MM.1S (cell line): ENCODE measurements around the gene RGMA.
"Not testable (repeated sequence)": the region's sequence is repeated elsewhere in the genome, so short reads cannot be mapped to it uniquely, and the experiment has no call there.

ENCODE experiments used
- DNase-seq: peaks from one replicate; pipeline ENCODE4 v3.0.0-alpha.2; 2015
- H2AFZ ChIP-seq: fragments of 300-600 bp; sonication (generic); 2 replicates; pipeline ENCODE4 v1.6.0; 2016; ENCODE audit warnings: antibody characterized with exemption, low read length
- H3F3A ChIP-seq: fragments of 300-600 bp; sonication (generic); 2 replicates; pipeline ENCODE4 v1.6.1; 2016; ENCODE audit warnings: mild to moderate bottlenecking, antibody characterized with exemption, low read length, moderate library complexity, mixed read lengths; ENCODE audit not compliant: insufficient read depth
- H3K27ac ChIP-seq: fragments of 300-600 bp; sonication (generic); 2 replicates; pipeline ENCODE4 v1.5.1; 2016; ENCODE audit warnings: mild to moderate bottlenecking, low read length
- H3K27me3 ChIP-seq: fragments of 300-600 bp; sonication (generic); replicated peaks from 2 replicates; pipeline ENCODE4 v1.6.0; 2016; ENCODE audit warnings: low read length; ENCODE audit not compliant: insufficient read depth
- H3K36me3 ChIP-seq: fragments of 300-600 bp; sonication (generic); replicated peaks from 2 replicates; pipeline ENCODE4 v1.6.1; 2016; ENCODE audit warnings: mild to moderate bottlenecking, low read length, mixed read lengths; ENCODE audit not compliant: insufficient read depth
- H3K4me1 ChIP-seq: fragments of 300-600 bp; sonication (generic); 2 replicates; pipeline ENCODE4 v1.6.1; 2016; ENCODE audit warnings: low read length, mixed read lengths
- H3K4me2 ChIP-seq: fragments of 300-600 bp; sonication (generic); 2 replicates; pipeline ENCODE4 v1.6.0; 2016; ENCODE audit warnings: low read depth, low read length
- H3K4me3 ChIP-seq: fragments of 300-600 bp; sonication (generic); 2 replicates; pipeline ENCODE4 v1.5.1; 2016; ENCODE audit warnings: low read length, mixed read lengths
- H3K79me2 ChIP-seq: fragments of 300-600 bp; sonication (generic); 2 replicates; pipeline ENCODE4 v1.6.1; 2016; ENCODE audit warnings: mixed run types, low read length, mixed read lengths
- H3K9ac ChIP-seq: fragments of 300-600 bp; sonication (generic); 2 replicates; pipeline ENCODE4 v1.6.1; 2016; ENCODE audit warnings: low read length, mixed read lengths
- H3K9me2 ChIP-seq: fragments of 300-600 bp; sonication (generic); replicated peaks from 2 replicates; pipeline ENCODE4 v1.6.1; 2016; ENCODE audit warnings: mild to moderate bottlenecking, low read length, mixed read lengths; ENCODE audit not compliant: insufficient read depth
- H3K9me3 ChIP-seq: fragments of 300-600 bp; sonication (generic); replicated peaks from 2 replicates; pipeline ENCODE4 v1.6.1; 2016; ENCODE audit warnings: mild to moderate bottlenecking, low read length, mixed read lengths; ENCODE audit not compliant: insufficient read depth
- H4K20me1 ChIP-seq: fragments of 300-600 bp; sonication (generic); 2 replicates; pipeline ENCODE4 v1.6.1; 2016; ENCODE audit warnings: mild to moderate bottlenecking, low read length, moderate library complexity, mixed read lengths; ENCODE audit not compliant: insufficient read depth
- EZH2 ChIP-seq: fragments of 300-600 bp; sonication (generic); optimal IDR thresholded peaks from 2 replicates; pipeline ENCODE3; 2017; ENCODE audit warnings: low read depth, mild to moderate bottlenecking, antibody characterized with exemption, low read length, mixed read lengths
- EZH2phosphoT487 ChIP-seq: fragments of 300-600 bp; sonication (generic); IDR thresholded peaks from 2 replicates; pipeline ENCODE4 v1.6.1; 2018; ENCODE audit warnings: antibody characterized with exemption, low read length
- TF ChIP-seq, protein P1 (sequence below): fragments of 300-600 bp; sonication (generic); IDR thresholded peaks from 2 replicates; pipeline ENCODE4 v1.5.1; 2016; ENCODE audit warnings: antibody characterized with exemption, low read length, mixed read lengths

Gene RGMA

DNA sequence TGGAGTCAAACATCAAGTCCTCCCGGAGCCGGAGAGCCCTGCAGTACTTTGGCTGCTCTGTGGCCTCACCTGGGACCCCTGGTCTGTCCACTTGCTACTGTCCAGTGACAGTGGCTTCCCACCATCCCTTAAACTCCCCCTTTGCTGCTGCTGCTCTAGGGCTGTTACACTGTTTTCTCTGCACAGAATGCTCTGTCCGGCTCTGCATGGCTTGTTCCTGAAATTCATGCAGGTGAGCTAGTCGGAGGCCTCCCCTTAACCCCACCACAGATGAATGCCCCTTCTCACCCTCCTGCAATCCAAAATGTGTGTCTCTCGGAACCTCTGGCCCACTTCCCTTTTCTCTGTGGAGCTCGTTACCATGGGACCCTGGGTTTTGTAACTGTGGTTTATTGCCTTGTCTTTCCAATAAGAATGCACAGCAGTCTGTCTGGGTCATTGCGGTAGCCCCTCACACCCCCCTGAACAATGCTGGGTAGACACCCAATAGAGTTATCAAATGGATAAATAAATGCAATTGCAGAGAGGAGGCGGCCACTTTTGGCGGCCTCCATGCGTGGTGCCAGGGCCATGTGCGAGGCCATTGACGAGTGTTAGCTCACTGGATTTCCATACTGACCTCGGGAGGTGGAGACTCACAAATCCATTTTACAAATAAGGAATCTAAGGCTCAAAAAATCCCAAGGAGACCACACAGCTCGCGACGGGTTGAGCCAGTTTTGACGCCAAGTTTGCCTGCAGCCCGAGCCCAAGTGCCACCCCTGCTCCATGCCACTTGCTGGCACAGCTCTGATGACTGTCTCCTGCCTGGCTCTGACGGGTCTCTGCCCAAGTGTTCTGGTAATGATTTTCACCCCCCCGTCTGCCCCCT, 48.5 kb downstream of the RGMA start:
- Histone ChIP-seq H3K4me1 (0 out of 2 replicates have a peak, but pooled peaks cover 4% of the 10 kb centered on the region), H3K4me3 (no peak overlapping the region), H3K27ac (no peak overlapping the region), H3K9me2 (no peaks in the 10 kb centered on the region), H3K79me2 (no peaks in the 10 kb centered on the region), H3F3A (no peaks in the 10 kb centered on the region), H4K20me1 (no peaks in the 10 kb centered on the region), H3K27me3 (peaks cover 5% of the 10 kb centered on the region; the same call in 1 of the 2 replicates), H3K36me3 (no peaks in the 10 kb centered on the region), H2AFZ (no peak overlapping the region), H3K9me3 (no peaks in the 10 kb centered on the region), H3K9ac (no peak overlapping the region), H3K4me2 (no peak overlapping the region)
- TF ChIP-seq EZH2, result no peak
- TF ChIP-seq EZH2phosphoT487, result no peak
- TF ChIP-seq, protein P1, sequence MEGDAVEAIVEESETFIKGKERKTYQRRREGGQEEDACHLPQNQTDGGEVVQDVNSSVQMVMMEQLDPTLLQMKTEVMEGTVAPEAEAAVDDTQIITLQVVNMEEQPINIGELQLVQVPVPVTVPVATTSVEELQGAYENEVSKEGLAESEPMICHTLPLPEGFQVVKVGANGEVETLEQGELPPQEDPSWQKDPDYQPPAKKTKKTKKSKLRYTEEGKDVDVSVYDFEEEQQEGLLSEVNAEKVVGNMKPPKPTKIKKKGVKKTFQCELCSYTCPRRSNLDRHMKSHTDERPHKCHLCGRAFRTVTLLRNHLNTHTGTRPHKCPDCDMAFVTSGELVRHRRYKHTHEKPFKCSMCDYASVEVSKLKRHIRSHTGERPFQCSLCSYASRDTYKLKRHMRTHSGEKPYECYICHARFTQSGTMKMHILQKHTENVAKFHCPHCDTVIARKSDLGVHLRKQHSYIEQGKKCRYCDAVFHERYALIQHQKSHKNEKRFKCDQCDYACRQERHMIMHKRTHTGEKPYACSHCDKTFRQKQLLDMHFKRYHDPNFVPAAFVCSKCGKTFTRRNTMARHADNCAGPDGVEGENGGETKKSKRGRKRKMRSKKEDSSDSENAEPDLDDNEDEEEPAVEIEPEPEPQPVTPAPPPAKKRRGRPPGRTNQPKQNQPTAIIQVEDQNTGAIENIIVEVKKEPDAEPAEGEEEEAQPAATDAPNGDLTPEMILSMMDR, result no peak
- no peak for DNase-seq

DNA sequence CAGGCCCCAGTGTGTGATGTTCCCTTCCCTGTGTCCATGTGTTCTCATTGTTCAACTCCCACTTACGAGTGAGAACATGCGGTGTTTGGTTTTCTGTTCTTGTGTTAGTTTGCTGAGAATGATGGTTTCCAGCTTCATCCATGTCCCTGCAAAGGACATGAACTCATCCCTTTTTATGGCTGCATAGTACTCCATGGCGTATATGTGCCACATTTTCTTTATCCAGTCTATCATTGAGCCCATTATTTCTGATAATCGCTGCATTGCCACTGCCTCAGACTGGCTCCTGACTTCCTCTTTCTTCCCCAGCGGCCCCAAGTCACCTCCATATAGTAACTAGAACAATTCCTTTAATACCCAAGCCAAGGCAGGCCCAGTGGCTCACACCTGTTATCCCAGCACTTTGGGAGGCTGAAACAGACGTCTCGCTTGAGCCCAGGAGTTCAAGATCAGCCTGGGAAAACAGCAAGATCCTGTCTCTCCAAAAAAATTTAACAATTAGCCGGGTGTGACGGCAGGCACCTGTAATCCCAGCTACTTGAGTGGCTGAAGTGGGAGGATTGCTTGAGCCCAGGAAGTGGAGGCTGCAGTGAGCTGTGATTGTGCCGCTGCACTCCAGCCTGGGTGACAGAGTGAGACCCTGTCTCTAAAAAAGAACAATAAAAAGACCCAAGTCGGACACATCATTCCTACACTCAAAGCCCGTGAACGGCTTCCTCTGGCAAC, 49.3 kb downstream of the RGMA start:
- H3K27me3 ChIP-seq, H3K4me3 ChIP-seq, H3K36me3 ChIP-seq, H3K4me2 ChIP-seq, DNase-seq, H3K4me1 ChIP-seq, H3F3A ChIP-seq, H3K79me2 ChIP-seq, H3K9me2 ChIP-seq, H3K9ac ChIP-seq, H2AFZ ChIP-seq, H3K27ac ChIP-seq, H4K20me1 ChIP-seq, H3K9me3 ChIP-seq: not testable (repeated sequence)

DNA sequence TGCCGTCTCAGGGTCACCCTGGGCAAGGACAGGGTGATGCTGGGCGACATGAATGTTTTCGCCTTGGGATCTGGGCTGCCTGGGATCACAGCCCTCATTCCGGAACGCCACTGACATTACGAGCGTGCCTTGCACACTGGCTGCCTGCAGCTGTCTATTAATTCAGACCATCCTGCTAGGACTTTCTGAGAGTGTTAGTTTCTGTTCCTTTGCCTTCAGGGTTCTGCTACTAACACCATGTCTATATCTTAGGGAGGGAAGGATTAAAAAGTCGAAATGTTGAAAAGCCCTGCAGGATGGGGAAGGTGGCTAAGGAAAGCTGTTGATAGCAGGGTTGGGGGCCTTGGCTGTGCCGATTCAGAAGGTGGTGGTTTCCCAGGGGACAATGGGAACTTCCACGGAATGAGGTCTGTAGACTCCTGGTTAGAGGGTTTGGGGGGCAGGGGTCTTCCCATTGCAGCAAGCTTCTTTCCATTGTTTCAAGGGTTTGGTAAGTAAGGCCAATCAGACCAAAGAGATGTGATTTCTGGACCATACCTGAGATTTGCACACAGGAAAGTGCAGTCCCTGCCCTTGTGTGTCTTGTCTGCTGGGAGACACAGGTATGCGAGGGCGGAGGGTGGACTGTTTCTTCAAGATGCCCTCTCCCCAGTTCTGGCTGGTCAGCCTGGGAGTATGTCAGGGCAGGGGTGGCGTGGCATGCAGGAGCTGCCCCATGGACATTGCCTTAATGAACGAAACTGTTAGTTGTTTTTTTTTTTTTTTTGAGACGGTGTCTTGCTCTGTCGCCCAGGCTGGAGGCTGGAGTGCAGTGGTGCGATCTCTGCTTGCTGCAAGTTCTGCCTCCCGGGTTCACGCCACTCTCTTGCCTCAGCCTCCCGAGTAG, 50.9 kb downstream of the RGMA start:
- Histone ChIP-seq H4K20me1 (no peaks in the 10 kb centered on the region), H3K4me2 (no peak overlapping the region), H3K9me3 (no peaks in the 10 kb centered on the region), H3K9ac (no peak overlapping the region), H3F3A (no peaks in the 10 kb centered on the region), H3K79me2 (no peaks in the 10 kb centered on the region), H3K27ac (no peak overlapping the region), H3K36me3 (no peaks in the 10 kb centered on the region), H2AFZ (no peak overlapping the region), H3K27me3 (peaks cover 5% of the 10 kb centered on the region; the same call in 1 of the 2 replicates), H3K9me2 (no peaks in the 10 kb centered on the region), H3K4me1 (0 out of 2 replicates have a peak, but pooled peaks cover 4% of the 10 kb centered on the region), H3K4me3 (no peak overlapping the region)
- TF ChIP-seq EZH2phosphoT487 (no peak), EZH2 (no peak)
- TF ChIP-seq, protein P1, result no peak
- DNase-seq, result no peak
